H9 (cell line): ENCODE results near the gene OR52B6. TPM values are rescaled to one million over a fixed set of nuclear protein-coding genes. Genes with fewer than 3 reads are reported as not detected.

Experiments used
- DNase-seq: peaks from one replicate; pipeline ENCODE4 v3.0.0-alpha.2; 2017
- H2AFZ ChIP-seq: one replicate; pipeline ENCODE4 v1.6.1; 2013; ENCODE audit warnings: mild to moderate bottlenecking, low read length, control low read depth, moderate library complexity
- H2AK5ac ChIP-seq: 2 replicates; pipeline ENCODE4 v1.6.1; 2013; ENCODE audit warnings: low read length, control low read depth, mixed read lengths; ENCODE audit not compliant: insufficient read length
- H2BK120ac ChIP-seq: one replicate; pipeline ENCODE4 v1.6.1; 2013; ENCODE audit warnings: low read depth, mild to moderate bottlenecking, low read length, control low read depth, inconsistent platforms; ENCODE audit not compliant: poor library complexity, severe bottlenecking
- H2BK12ac ChIP-seq: 2 replicates; pipeline ENCODE4 v1.6.1; 2013; ENCODE audit warnings: low read length, control low read depth, mixed read lengths, low read depth; ENCODE audit not compliant: insufficient read length
- H2BK15ac ChIP-seq: 2 replicates; pipeline ENCODE4 v1.6.1; 2013; ENCODE audit warnings: low read depth, low read length, control low read depth
- H2BK20ac ChIP-seq: one replicate; pipeline ENCODE4 v1.6.1; 2013; ENCODE audit warnings: low read depth, mild to moderate bottlenecking, low read length, control low read depth, inconsistent platforms; ENCODE audit not compliant: poor library complexity, severe bottlenecking
- H2BK5ac ChIP-seq: 2 replicates; pipeline ENCODE4 v1.6.1; 2013; ENCODE audit warnings: low read length, control low read depth, mixed read lengths; ENCODE audit not compliant: insufficient read length
- H3K14ac ChIP-seq: 2 replicates; pipeline ENCODE4 v1.6.1; 2013; ENCODE audit warnings: low read length, control low read depth; ENCODE audit not compliant: insufficient read depth
- H3K18ac ChIP-seq: 2 replicates; pipeline ENCODE4 v1.6.1; 2013; ENCODE audit warnings: low read depth, mild to moderate bottlenecking, mixed read lengths, low read length, control low read depth; ENCODE audit not compliant: insufficient read length
- H3K23ac ChIP-seq: 2 replicates; pipeline ENCODE4 v1.6.1; 2013; ENCODE audit warnings: low read length, control low read depth, mixed read lengths, low read depth; ENCODE audit not compliant: insufficient read length
- H3K23me2 ChIP-seq: 2 replicates; pipeline ENCODE4 v1.6.1; 2013; ENCODE audit warnings: low read depth, mild to moderate bottlenecking, mixed read lengths, low read length, control low read depth; ENCODE audit not compliant: insufficient read length, poor library complexity, severe bottlenecking
- H3K27ac ChIP-seq: 2 replicates; pipeline ENCODE4 v1.5.1; 2013; ENCODE audit warnings: low read length, control low read depth, mixed read lengths, low read depth; ENCODE audit not compliant: insufficient read length
- H3K27me3 ChIP-seq: 2 replicates; pipeline ENCODE4 v1.6.1; 2013; ENCODE audit warnings: low read length, control low read depth, inconsistent platforms; ENCODE audit not compliant: insufficient read depth
- H3K4ac ChIP-seq: 2 replicates; pipeline ENCODE4 v1.6.1; 2013; ENCODE audit warnings: low read depth, mild to moderate bottlenecking, control low read depth, inconsistent platforms, low read length, moderate library complexity
- H3K4me1 ChIP-seq: 2 replicates; pipeline ENCODE4 v1.6.1; 2013; ENCODE audit warnings: low read length, control low read depth, inconsistent platforms; ENCODE audit not compliant: insufficient read depth
- H3K4me2 ChIP-seq: 2 replicates; pipeline ENCODE4 v1.6.1; 2013; ENCODE audit warnings: low read length, control low read depth, mixed read lengths; ENCODE audit not compliant: insufficient read length, insufficient read depth
- H3K56ac ChIP-seq: 2 replicates; pipeline ENCODE4 v1.6.1; 2013; ENCODE audit warnings: low read depth, mild to moderate bottlenecking, mixed read lengths, low read length, control low read depth; ENCODE audit not compliant: insufficient read length
- H3K79me1 ChIP-seq: 2 replicates; pipeline ENCODE4 v1.6.1; 2013; ENCODE audit warnings: low read depth, mild to moderate bottlenecking, moderate library complexity, low read length, control low read depth, inconsistent platforms; ENCODE audit not compliant: insufficient read depth, poor library complexity, severe bottlenecking
- H3K79me2 ChIP-seq: 2 replicates; pipeline ENCODE4 v1.6.1; 2013; ENCODE audit warnings: low read length, control low read depth, inconsistent platforms; ENCODE audit not compliant: insufficient read depth
- H3K9ac ChIP-seq: 2 replicates; pipeline ENCODE4 v1.6.1; 2013; ENCODE audit warnings: low read length, control low read depth, mixed read lengths; ENCODE audit not compliant: insufficient read length; ENCODE audit errors: extremely low read depth
- H3K9me3 ChIP-seq: one replicate; pipeline ENCODE4 v1.6.1; 2013; ENCODE audit warnings: low read depth, low read length, inconsistent platforms; ENCODE audit not compliant: control insufficient read depth
- H3T11ph ChIP-seq: one replicate; pipeline ENCODE4 v1.6.1; 2013; ENCODE audit warnings: mild to moderate bottlenecking, low read length, control low read depth, inconsistent platforms
- H4K20me1 ChIP-seq: one replicate; pipeline ENCODE4 v1.6.1; 2013; ENCODE audit not compliant: control insufficient read depth, insufficient read length, insufficient read depth
- H4K5ac ChIP-seq: 2 replicates; pipeline ENCODE4 v1.6.1; 2013; ENCODE audit warnings: low read depth, mild to moderate bottlenecking, mixed read lengths, low read length, control low read depth; ENCODE audit not compliant: insufficient read length
- H4K8ac ChIP-seq: replicated peaks from 2 replicates; pipeline ENCODE4 v1.6.1; 2013; ENCODE audit warnings: low read length, control low read depth, mixed read lengths, low read depth; ENCODE audit not compliant: insufficient read length
- H4K91ac ChIP-seq: 2 replicates; pipeline ENCODE4 v1.6.1; 2013; ENCODE audit warnings: low read depth, mild to moderate bottlenecking, moderate library complexity, mixed read lengths, low read length, control low read depth; ENCODE audit not compliant: insufficient read length
- H3K27ac Mint-ChIP-seq, 3 experiments: 2 replicates in 2 of 3; 3 replicates in 1 of 3; pipeline ENCODE4 v1.8.0; 2020 to 2021; ENCODE audit warnings: mixed read lengths in 3 of 3, mild to moderate bottlenecking in 1 of 3, moderate library complexity in 1 of 3
- H3K27me3 Mint-ChIP-seq: 2 replicates; pipeline ENCODE4 v1.8.0; 2021; ENCODE audit warnings: low read depth, mild to moderate bottlenecking, moderate library complexity, mixed read lengths
- H3K36me3 Mint-ChIP-seq, 3 experiments: 2 replicates in 2 of 3; 3 replicates in 1 of 3; pipeline ENCODE4 v1.8.0; 2020 to 2021; ENCODE audit warnings: low read depth in 3 of 3, mixed read lengths in 3 of 3; ENCODE audit not compliant: insufficient read depth in 1 of 3
- H3K4me1 Mint-ChIP-seq, 2 experiments: 2 replicates each; pipeline ENCODE4 v1.8.0; 2020; ENCODE audit warnings: mixed read lengths in 2 of 2
- H3K4me3 Mint-ChIP-seq, 2 experiments: 2 replicates in 1 of 2; 3 replicates in 1 of 2; pipeline ENCODE4 v1.8.0; 2020 to 2021; ENCODE audit warnings: mild to moderate bottlenecking in 2 of 2, mixed read lengths in 2 of 2, moderate library complexity in 1 of 2
- H3K9me3 Mint-ChIP-seq, 2 experiments: 2 replicates in 1 of 2; 3 replicates in 1 of 2; pipeline ENCODE4 v1.8.0; 2020; ENCODE audit warnings: mild to moderate bottlenecking in 2 of 2, mixed read lengths in 2 of 2, moderate library complexity in 1 of 2
- CTCF ChIP-seq: fragments of 200-600 bp; sonication (generic); conservative IDR thresholded peaks from 3 replicates; pipeline ENCODE4 v1.8.0; 2021; ENCODE audit warnings: antibody characterized with exemption, mild to moderate bottlenecking
- WGBS: extraction: QIAGEN DNeasy Blood & Tissue Kit; methylation state at CpG from one replicate; pipeline ENCODE4 v1.1.7; 2013; ENCODE audit warnings: missing lambda C conversion rate, low lambda C conversion rate, mixed read lengths; ENCODE audit not compliant: insufficient read length; ENCODE audit errors: extremely low coverage; 5-methylcytosine and 5-hydroxymethylcytosine counted together
- total RNA-seq: library from RNA; stranded (reverse); gene quantifications from 2 replicates; pipeline ENCODE4 v1.2.1, GENCODE V29; 2021

The OR52B6 gene
- total RNA-seq, 1 experiment from 2014 or later, result not detected

GRCh38 chr11:5550440-5551095, 30.1 kb upstream of the OR52B6 start:
- Mint-ChIP-seq H3K27ac (no peak overlapping the region), H3K27me3 (peaks cover 3% of the 10 kb centered on the region), H3K4me3 (no peak overlapping the region), H3K9me3 (no peaks in the 10 kb centered on the region), H3K4me1 (no peaks in the 10 kb centered on the region), H3K36me3 (no peaks in the 10 kb centered on the region)
- H4K5ac ChIP-seq, result no peak overlapping the region
- H2AFZ ChIP-seq, result no peak overlapping the region
- H2AK5ac ChIP-seq, result no peak overlapping the region
- no peaks in the 10 kb centered on the region for H3K79me1 ChIP-seq
- no peaks in the 10 kb centered on the region for H3K9me3 ChIP-seq
- no peak overlapping the region for H2BK5ac ChIP-seq
- no peak overlapping the region for H3K56ac ChIP-seq
- TF ChIP-seq CTCF, result no peak
- H3K14ac ChIP-seq, result no peak overlapping the region
- no peak overlapping the region for H2BK12ac ChIP-seq
- H3K18ac ChIP-seq, result no peak overlapping the region
- no peak for DNase-seq
- no peaks in the 10 kb centered on the region for H4K20me1 ChIP-seq
- no peak overlapping the region for H3K4me2 ChIP-seq
- H3K27me3 ChIP-seq, result no peaks in the 10 kb centered on the region
- H3K23ac ChIP-seq, result no peak overlapping the region
- no peak overlapping the region for H2BK120ac ChIP-seq
- no peak overlapping the region for H4K8ac ChIP-seq
- H3K27ac ChIP-seq, result no peak overlapping the region
- WGBS, result no CpG with 5 or more reads among the region's 5 CpGs
- no peak overlapping the region for H4K91ac ChIP-seq
- H3K23me2 ChIP-seq, result no peaks in the 10 kb centered on the region
- H2BK15ac ChIP-seq, result no peak overlapping the region
- H3K79me2 ChIP-seq, result no peaks in the 10 kb centered on the region
- no peak overlapping the region for H3K9ac ChIP-seq
- no peak overlapping the region for H3K4ac ChIP-seq
- H2BK20ac ChIP-seq, result no peak overlapping the region
- no peak overlapping the region for H3T11ph ChIP-seq
- H3K4me1 ChIP-seq, result no peaks in the 10 kb centered on the region
